Large intestine (tissue), 3 donors: ENCODE measurements around the gene ADORA3. TPM values are rescaled to one million over a fixed set of nuclear protein-coding genes. Genes with fewer than 3 reads are reported as not detected.

Source experiments
- DNase-seq, 2 donors: peaks; one replicate each; pipeline versions ENCODE4 v3.0.0 to v3.0.0-alpha.2; 2013
- H3K27ac ChIP-seq: one replicate; pipeline ENCODE4 v1.5.1; 2013; ENCODE audit warnings: low read length
- H3K27me3 ChIP-seq: 2 replicates; pipeline ENCODE4 v1.6.1; 2013; ENCODE audit warnings: low read length; ENCODE audit not compliant: control insufficient read depth, insufficient read depth
- H3K36me3 ChIP-seq: 2 replicates; pipeline ENCODE4 v1.6.1; 2013; ENCODE audit warnings: low read length; ENCODE audit not compliant: control insufficient read depth, insufficient read depth
- H3K4me1 ChIP-seq: one replicate; pipeline ENCODE4 v1.6.1; 2013; ENCODE audit warnings: low read length; ENCODE audit not compliant: control insufficient read depth, insufficient read depth
- H3K4me3 ChIP-seq: one replicate; pipeline ENCODE4 v1.5.1; 2013; ENCODE audit warnings: low read length
- H3K9me3 ChIP-seq: one replicate; pipeline ENCODE4 v1.6.1; 2013; ENCODE audit warnings: mild to moderate bottlenecking, low read depth, low read length, moderate library complexity; ENCODE audit not compliant: control insufficient read depth
- WGBS: methylation state at CpG from one replicate; pipeline ENCODE4 v1.1.5; 2013; ENCODE audit warnings: low lambda C conversion rate; ENCODE audit not compliant: insufficient coverage; 5-methylcytosine and 5-hydroxymethylcytosine counted together
- polyA plus RNA-seq: library from polyadenylated mRNA; unstranded; fragments of 120-200 nt; gene quantifications from one replicate; pipeline ENCODE4 v1.2.1, GENCODE V29; 2013

Gene ADORA3
- polyA plus RNA-seq, 1 donor: 2.9 TPM

DNA sequence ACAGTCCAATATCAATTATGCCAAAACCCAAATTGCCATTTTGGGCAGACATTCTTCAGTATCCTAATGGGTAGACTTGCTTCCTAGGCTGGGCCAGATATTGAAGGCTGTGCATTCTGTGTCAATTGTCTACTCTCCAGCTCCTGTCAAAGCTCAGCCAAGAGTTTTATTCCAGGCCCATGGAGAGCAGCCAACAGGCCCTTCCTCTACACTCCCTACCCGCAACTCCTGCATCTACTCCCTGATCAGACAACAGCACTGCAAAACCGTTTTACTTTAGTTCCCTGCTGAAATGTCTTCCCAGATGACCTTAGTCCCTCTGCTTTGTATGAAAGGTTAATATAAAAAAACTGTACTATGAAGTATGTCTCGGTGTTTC lies 6.6 kb upstream of the ADORA3 start:
- Histone ChIP-seq H3K4me1 (peaks cover 54% of the 10 kb centered on the region), H3K4me3 (no peak overlapping the region), H3K9me3 (no peaks in the 10 kb centered on the region), H3K36me3 (no peaks in the 10 kb centered on the region), H3K27me3 (no peaks in the 10 kb centered on the region), H3K27ac (no peak overlapping the region)
- DNase-seq: no peak
- 80% methylated on average over 1 of the region's 3 CpGs for WGBS

DNA sequence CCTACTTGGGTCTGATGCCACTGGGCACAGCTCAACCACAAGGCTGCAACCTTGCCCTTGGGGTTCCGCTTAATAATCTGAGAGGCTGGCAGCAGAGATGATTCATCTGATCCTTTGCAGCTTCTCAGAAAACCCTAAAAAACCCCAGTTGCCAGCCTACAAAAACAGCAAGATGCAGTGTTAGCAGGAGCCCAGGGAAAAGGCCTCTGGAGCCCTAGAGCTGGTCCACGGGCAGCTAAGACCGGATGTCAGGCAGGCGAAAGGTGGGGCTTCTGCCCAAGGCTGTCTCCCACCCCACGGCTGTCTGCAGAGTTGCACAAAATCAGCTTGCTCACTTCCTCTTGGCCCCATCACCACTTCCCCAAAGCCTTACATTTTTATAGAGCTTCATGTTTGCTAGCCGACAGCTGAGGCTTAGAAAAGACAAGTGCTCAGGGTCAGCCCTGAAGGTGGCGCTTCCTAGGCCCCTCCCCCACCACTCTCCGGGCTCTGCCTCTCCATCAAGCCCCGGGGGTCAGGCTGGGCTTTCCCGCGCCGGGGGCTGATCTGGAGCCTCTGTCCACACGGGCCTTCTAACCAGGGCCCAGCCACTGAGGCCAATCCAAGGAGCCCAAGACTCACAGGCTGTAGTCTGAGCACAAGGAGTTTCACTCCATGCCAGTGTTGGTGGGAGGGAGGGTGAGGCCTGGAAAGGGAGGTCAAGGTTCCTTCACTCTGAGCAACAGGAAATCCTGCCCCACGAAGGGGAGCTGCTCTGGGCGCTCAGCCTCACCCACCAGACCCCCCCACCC lies 4.2 kb upstream of the ADORA3 start:
- no peaks in the 10 kb centered on the region for H3K9me3 ChIP-seq
- no peaks in the 10 kb centered on the region for H3K27me3 ChIP-seq
- WGBS: no CpG with 5 or more reads among the region's 15 CpGs
- peaks cover 42% of the 10 kb centered on the region for H3K4me1 ChIP-seq
- H3K27ac ChIP-seq: peak overlapping the region; percentile 95
- H3K36me3 ChIP-seq: no peaks in the 10 kb centered on the region
- DNase-seq: peak in 1 of 2 donors; percentile 57
- peak overlapping the region; percentile 28 for H3K4me3 ChIP-seq

DNA sequence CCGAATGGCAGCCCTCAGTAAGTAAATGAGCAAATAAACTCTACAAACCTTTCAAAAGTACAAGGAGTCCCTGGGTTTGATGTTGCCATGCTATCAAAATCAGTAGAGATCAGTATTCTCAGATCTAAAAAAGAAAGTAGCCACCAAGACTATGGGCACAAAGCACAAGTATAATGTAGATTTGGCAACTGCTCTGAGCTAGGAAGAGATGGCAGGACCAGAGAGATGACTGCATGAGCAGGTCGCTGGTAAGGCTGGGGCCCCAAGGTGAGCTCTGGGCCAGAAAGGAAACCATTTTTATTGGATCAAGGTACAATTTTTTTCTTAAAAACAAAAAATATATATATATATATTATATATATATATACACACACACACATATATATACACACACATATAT lies 3.1 kb upstream of the ADORA3 start:
- H3K36me3 ChIP-seq: no peaks in the 10 kb centered on the region
- DNase-seq: no peak
- H3K4me3 ChIP-seq: no peak overlapping the region
- WGBS: no CpG with 5 or more reads among the region's 2 CpGs
- no peak overlapping the region for H3K27ac ChIP-seq
- H3K9me3 ChIP-seq: no peaks in the 10 kb centered on the region
- no peaks in the 10 kb centered on the region for H3K27me3 ChIP-seq
- H3K4me1 ChIP-seq: peaks cover 33% of the 10 kb centered on the region

DNA sequence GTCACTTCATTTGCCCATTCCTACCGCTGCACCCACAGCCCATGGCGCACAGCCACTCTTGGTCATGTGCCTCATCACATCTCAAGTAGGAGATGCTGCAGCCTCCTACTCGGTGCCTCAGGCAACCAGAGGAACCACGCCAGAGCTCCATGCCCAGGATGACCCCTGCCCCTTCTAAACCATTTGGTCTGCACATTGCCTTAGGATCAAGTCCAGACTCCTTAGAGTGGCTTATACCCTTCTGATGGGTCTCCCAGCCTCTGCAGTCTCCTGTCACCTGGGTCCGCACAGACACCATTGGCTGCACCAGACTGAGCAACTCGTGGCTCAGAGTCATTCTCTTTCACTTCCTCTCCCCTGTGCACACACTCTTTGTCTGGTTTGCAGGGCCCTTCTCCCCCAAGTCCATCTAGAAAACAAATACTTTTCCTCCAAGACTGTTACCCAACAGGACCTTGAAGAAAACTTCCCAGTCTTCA lies 2.2 kb upstream of the ADORA3 start:
- H3K4me1 ChIP-seq: peaks cover 27% of the 10 kb centered on the region
- no peaks in the 10 kb centered on the region for H3K9me3 ChIP-seq
- no CpG with 5 or more reads among the region's 6 CpGs for WGBS
- no peak for DNase-seq
- H3K27ac ChIP-seq: no peak overlapping the region
- no peak overlapping the region for H3K4me3 ChIP-seq
- H3K36me3 ChIP-seq: no peaks in the 10 kb centered on the region
- no peaks in the 10 kb centered on the region for H3K27me3 ChIP-seq

DNA sequence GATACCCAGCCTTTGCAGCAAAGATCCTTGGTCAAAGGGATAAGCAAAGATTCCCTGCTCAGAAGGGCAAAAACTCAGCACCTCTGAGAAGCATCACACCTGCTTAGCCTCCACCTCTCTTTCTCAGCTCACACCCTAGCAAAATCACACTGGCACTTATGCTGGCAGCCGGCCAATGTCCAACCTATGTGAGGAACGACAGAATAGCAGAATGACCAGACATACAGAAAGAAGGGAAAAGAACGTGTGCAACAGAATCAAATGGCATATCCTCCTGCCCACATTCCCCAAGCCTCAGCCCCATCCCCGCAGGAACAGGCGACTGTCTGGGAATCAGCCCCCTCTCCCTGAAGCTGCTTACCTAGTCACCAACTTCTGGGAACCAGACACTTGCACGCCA lies 664 bp upstream of the ADORA3 start:
- no peaks in the 10 kb centered on the region for H3K9me3 ChIP-seq
- no peaks in the 10 kb centered on the region for H3K36me3 ChIP-seq
- peaks cover 18% of the 10 kb centered on the region for H3K4me1 ChIP-seq
- H3K27ac ChIP-seq: no peak overlapping the region
- no peak overlapping the region for H3K4me3 ChIP-seq
- H3K27me3 ChIP-seq: no peaks in the 10 kb centered on the region
- no peak for DNase-seq
- WGBS: no CpG with 5 or more reads among the region's 6 CpGs

DNA sequence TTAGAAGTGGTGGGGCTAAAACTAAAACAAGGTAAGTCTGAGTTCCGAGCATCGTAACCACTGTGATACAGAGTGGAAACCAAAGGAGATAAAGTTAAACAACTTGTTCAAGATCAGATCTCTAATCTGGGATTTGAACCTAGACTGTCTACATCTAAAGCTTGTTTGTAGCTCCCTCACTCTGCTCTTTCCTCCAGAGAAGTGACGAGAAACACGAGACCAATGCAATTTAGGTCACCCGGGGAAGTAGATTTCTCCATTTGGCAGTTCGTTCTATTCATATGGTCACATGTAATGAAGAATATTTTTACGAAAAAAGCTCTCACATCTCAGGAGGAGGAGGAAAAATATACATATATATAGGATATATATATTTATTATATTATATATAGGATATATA lies 1.8 kb downstream of the ADORA3 start:
- Histone ChIP-seq H3K9me3 (no peaks in the 10 kb centered on the region), H3K36me3 (no peaks in the 10 kb centered on the region), H3K27me3 (no peaks in the 10 kb centered on the region), H3K4me3 (no peak overlapping the region), H3K27ac (no peak overlapping the region), H3K4me1 (no peaks in the 10 kb centered on the region)
- no peak for DNase-seq
- WGBS: 100% methylated on average over 2 of the region's 7 CpGs

DNA sequence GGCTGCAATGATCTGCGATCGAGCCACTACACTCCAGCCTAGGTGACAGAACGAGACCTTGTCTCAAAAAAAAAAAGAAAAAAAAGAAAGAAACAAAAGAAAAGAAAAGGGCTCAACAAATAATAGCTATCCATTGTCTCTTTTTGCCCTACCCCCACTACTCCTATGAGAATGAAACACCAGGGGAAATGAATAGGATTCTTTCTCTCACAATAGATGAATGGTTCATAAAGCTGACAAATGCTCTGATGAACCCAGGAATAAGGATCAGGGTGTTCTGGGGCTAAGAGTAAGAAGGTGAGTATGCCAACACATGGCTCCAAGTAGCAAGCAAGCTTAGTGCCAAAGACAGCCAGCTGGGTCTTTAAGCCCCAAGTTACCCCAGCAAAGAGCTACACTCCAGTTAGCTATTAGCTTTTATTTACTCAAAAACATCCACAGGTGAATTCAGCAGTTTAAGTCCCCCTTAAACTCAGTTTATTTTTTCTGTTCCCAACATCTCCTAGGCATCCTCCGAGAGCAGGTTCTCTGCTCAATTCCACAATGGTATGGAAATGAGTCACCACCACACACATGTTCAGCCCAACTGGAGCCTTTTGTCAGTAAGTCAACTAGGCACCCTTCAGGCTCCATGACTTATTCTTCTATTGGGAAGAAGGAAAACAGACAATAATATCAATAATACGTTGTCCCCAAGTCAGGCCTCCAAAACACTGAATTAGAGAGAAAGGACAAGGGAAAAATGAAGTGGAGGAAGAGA lies 4.2 kb downstream of the ADORA3 start:
- WGBS: 100% methylated on average over 1 of the region's 5 CpGs
- H3K36me3 ChIP-seq: no peaks in the 10 kb centered on the region
- H3K27ac ChIP-seq: no peak overlapping the region
- no peak for DNase-seq
- H3K4me1 ChIP-seq: no peaks in the 10 kb centered on the region
- no peak overlapping the region for H3K4me3 ChIP-seq
- peaks cover 3% of the 10 kb centered on the region for H3K27me3 ChIP-seq
- H3K9me3 ChIP-seq: no peaks in the 10 kb centered on the region

DNA sequence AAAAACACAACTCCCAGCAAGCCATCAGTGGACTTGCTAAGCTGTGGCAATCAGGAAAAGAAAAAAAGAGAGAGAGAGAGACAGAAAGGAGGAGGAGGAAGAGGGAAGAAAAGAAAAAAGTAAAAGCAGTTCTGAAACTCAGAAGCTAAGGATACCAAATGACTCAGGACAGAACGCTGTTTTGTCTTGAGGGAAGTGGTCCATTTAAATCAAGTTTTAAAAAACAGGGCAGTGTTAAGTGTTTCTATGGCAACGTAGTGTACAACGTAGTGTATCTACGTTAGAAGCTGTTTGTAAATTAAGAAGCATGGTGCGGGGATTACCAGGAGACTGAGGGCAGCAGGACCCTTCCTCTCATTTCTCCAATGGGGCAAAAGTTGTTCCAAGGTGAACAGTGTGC lies 5.8 kb downstream of the ADORA3 start:
- no peak overlapping the region for H3K4me3 ChIP-seq
- no peaks in the 10 kb centered on the region for H3K36me3 ChIP-seq
- no peaks in the 10 kb centered on the region for H3K9me3 ChIP-seq
- H3K4me1 ChIP-seq: no peaks in the 10 kb centered on the region
- DNase-seq: no peak
- 71% methylated on average over 1 of the region's 5 CpGs for WGBS
- H3K27ac ChIP-seq: no peak overlapping the region
- peaks cover 3% of the 10 kb centered on the region for H3K27me3 ChIP-seq

DNA sequence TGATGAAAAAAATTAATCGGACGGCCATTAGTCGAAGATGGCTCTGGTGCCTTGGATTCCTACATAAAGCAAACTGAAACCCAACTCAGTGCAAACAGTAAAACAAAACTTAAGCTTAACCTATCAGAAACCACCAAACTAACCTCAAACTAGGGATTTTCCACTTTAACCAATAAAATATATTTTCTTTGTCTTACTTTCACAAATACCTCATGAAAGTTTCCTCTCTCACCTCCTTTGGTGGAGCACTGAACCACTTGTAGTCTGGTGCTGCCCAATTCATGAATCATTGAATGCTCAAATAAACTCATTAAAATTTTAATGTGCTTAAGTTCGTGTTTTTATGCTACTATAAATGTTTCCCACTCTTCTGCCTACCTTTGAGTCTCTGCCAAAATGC lies 7.0 kb downstream of the ADORA3 start:
- H3K4me3 ChIP-seq: no peak overlapping the region
- no peaks in the 10 kb centered on the region for H3K9me3 ChIP-seq
- H3K4me1 ChIP-seq: no peaks in the 10 kb centered on the region
- WGBS: 83% methylated on average over 1 of the region's 4 CpGs
- H3K36me3 ChIP-seq: no peaks in the 10 kb centered on the region
- no peak for DNase-seq
- no peak overlapping the region for H3K27ac ChIP-seq
- H3K27me3 ChIP-seq: peaks cover 3% of the 10 kb centered on the region

DNA sequence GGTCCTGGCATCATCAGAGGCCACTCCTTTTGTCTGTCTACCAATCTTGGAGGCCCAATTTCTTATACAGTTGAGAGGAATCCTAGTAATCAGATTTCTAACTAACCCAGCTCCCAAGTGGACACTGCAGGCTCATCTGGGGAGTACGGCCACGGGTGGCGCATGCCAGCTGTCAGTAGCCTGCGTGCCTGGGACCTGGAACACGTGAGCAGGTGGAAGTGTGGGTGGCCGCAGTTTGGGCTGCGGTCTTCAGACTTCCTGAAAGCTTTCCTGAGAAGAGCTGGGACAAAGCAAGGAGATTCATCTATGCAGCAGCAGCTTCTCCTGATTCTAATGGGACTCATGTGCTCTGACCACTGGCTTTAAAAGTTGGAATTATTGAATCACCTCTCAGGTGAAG lies 12.4 kb downstream of the ADORA3 start:
- H3K27ac ChIP-seq: no peak overlapping the region
- no peaks in the 10 kb centered on the region for H3K4me1 ChIP-seq
- no peaks in the 10 kb centered on the region for H3K27me3 ChIP-seq
- no CpG with 5 or more reads among the region's 7 CpGs for WGBS
- no peaks in the 10 kb centered on the region for H3K36me3 ChIP-seq
- H3K9me3 ChIP-seq: no peaks in the 10 kb centered on the region
- no peak for DNase-seq
- no peak overlapping the region for H3K4me3 ChIP-seq
